Activated CD8-positive, alpha-beta memory T cell treated with anti-CD3 and anti-CD28 coated beads, Interleukin-2, amount 10 ng/mL, durations not matched to agents 7 days and 5 days (primary cell): Measurements from ENCODE around the gene AVPI1. TPM values are rescaled to one million over a fixed set of nuclear protein-coding genes. Genes with fewer than 3 reads are reported as not detected.
A peak's percentile ranks its signal among the peaks of the same experiment; 100 is the strongest.
"Not testable (repeated sequence)": the region's sequence is repeated elsewhere in the genome, so short reads cannot be mapped to it uniquely, and the experiment has no call there.

Experiments used
- ATAC-seq: fragments of 150-1000 bp; cut with Tn5 transposase; one replicate; pipeline ENCODE4 v1.10.0; 2021; ENCODE audit warnings: moderate library complexity
- CTCF ChIA-PET: fragments of 350-600 bp; sonication (Branson Sonifier 250); formaldehyde crosslinking; loops from one replicate; lab custom pipeline; 2021; ENCODE audit warnings: antibody characterized with exemption; lab: Charles Lee
- DNase-seq: peaks from one replicate; pipeline ENCODE4 v3.0.0-alpha.2; 2020
- H3K27ac Mint-ChIP-seq: one replicate; pipeline ENCODE4 v1.8.0; 2021; ENCODE audit warnings: mild to moderate bottlenecking, mixed read lengths
- H3K27me3 Mint-ChIP-seq: one replicate; pipeline ENCODE4 v1.8.0; 2021; ENCODE audit warnings: mixed read lengths
- H3K36me3 Mint-ChIP-seq: one replicate; pipeline ENCODE4 v1.8.0; 2021; ENCODE audit warnings: mild to moderate bottlenecking, mixed read lengths
- H3K4me1 Mint-ChIP-seq: one replicate; pipeline ENCODE4 v1.8.0; 2021; ENCODE audit warnings: mixed read lengths
- H3K4me3 Mint-ChIP-seq: one replicate; pipeline ENCODE4 v1.8.0; 2021; ENCODE audit warnings: mild to moderate bottlenecking, moderate library complexity, mixed read lengths
- H3K9me3 Mint-ChIP-seq: one replicate; pipeline ENCODE4 v1.8.0; 2022; ENCODE audit warnings: low read depth, mixed read lengths
- total RNA-seq, 2 experiments: library from RNA; stranded (reverse); gene quantifications; one replicate each; pipeline ENCODE4 v1.2.3, GENCODE V29; 2021

AVPI1 gene
- total RNA-seq, 2 experiments from 2014 or later = 1.8 to 1.9 TPM

DNA sequence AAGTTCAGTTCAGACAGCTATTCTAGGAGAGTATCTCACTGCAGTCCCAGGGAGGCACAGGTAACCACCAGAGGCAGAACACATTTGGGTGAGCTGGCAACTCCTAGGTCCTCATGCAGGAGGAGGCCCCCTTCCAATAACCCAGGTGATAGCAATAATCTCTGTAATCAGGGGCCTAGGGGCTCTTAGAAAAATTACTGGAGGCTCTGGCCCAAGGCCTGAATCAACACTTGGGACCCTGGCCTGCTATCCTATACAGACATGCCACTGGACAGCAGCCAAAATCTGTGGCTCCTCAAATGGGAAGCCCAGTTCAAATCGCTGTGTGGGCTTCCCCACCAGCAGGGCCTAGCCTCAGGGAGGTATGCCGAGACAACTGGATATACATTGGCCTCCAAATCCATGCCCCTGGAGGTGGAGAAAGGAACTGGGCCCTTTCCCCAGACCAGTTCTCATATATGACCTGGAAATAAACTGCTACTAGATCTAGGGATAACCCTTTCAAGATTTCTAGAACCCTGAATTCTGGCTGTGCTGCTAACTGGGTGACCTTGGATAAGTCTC, 1.6 kb downstream of the AVPI1 start:
- H3K4me1 Mint-ChIP-seq = peaks cover 16% of the 10 kb centered on the region
- no peak for ATAC-seq
- no peak overlapping the region for H3K27ac Mint-ChIP-seq
- no peaks in the 10 kb centered on the region for H3K36me3 Mint-ChIP-seq
- DNase-seq = no peak
- H3K27me3 Mint-ChIP-seq = no peaks in the 10 kb centered on the region
- CTCF ChIA-PET = interaction anchor here (2.2 to 6.4 kb wide), 8 partner anchors 10 to 184 kb away, joined by 6 to 51 read pairs (median 20); partner anchors contain the start of genes ANKRD2 and ZFYVE27
- no peaks in the 10 kb centered on the region for H3K9me3 Mint-ChIP-seq
- H3K4me3 Mint-ChIP-seq = no peak overlapping the region

DNA sequence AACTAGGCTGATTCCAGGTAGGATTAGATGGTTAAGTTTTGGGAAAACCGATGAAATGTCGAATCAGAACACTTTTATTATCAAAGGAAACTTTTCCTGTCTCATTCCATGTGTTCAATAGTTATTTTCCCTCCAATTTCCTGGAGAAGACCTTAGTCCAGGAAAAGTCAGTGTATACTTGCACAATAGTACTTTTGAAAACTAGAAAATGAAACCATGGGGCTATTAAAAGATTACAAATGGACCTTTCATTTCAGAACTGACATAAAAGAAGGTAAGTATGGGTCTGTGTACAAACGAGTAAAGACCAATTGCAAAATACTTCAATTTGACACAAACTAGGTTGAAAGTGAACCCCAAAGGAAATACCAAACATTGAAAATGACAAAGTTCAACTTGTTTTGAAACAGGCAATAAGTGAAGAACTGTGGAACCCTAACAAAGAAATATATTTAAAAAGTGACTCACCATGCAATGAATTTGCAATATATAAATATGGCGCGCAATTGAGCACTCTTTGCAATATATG, 2.1 kb downstream of the AVPI1 start:
- DNase-seq (no peak), ATAC-seq (no peak)
- H3K27ac Mint-ChIP-seq = peak overlapping the region; percentile 2
- CTCF ChIA-PET = interaction anchor here (3.0 to 6.4 kb wide), 2 partner anchors 9 to 51 kb away, joined by 19 to 51 read pairs; partner anchors contain the start of gene ZFYVE27
- H3K36me3 Mint-ChIP-seq = no peaks in the 10 kb centered on the region
- peaks cover 16% of the 10 kb centered on the region for H3K4me1 Mint-ChIP-seq
- no peaks in the 10 kb centered on the region for H3K27me3 Mint-ChIP-seq
- no peaks in the 10 kb centered on the region for H3K9me3 Mint-ChIP-seq
- no peak overlapping the region for H3K4me3 Mint-ChIP-seq

DNA sequence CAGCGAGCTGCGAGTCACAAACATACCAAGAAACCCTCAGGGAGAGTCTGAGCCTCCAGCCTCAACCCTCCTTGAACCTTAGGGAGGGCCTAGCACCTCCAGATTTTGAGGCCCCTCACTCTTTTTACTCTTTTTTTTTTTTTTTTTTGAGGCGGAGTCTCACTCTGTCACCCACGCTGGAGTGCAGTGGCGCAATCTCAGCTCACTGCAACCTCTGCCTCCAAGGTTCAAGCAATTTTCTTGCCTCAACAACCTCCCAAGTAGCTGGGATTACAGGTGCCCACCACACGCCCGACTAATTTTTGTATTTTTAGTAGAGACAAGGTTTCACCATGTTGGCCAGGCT, 2.7 kb downstream of the AVPI1 start:
- CTCF ChIA-PET = interaction anchor here (0.6 to 6.4 kb wide), 6 partner anchors 9 to 52 kb away, joined by 3 to 51 read pairs (median 6); partner anchors contain the start of gene ZFYVE27
- H3K27me3 Mint-ChIP-seq, H3K27ac Mint-ChIP-seq, ATAC-seq, H3K36me3 Mint-ChIP-seq, H3K9me3 Mint-ChIP-seq, H3K4me3 Mint-ChIP-seq, DNase-seq: not testable (repeated sequence)
- peaks cover 16% of the 10 kb centered on the region for H3K4me1 Mint-ChIP-seq

DNA sequence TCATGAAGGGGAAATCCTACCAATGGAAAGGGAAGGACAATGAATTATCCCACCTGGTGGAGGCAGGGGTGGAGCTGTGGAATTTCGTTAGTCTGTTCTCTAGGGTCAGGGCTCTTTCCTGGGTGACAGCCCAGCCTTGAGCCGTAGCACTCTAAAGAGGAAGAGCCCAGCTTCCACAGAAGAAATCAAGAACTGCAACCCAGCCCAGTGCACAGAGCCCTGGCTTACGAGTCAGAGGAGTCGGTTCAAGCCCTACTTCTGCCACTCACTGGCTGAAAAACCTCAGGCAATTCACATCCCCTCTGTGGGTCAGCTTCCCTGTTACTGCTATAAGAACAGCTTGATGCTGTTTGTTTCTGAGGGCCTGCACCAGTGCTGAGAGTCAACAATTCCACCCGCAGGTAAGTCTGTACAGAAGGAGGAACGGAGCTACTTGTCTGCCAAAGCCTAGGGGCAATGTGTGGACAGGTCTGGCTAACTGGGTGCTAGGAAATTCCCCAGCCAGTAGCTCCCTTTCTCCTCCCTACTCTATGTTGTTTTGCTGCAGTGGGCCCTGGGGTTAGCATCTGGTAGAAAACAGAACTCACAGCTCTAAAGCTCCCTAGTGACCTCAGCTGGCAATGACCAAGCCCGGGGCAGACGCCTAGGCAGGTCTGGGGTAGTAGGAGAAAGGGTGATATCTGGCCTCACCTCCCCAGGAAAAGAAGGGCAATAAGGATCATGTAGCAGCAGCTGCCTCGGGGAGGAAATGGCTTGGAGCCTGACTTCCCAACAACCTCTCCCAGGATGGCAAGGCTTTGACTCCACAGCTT, 3.3 kb downstream of the AVPI1 start:
- no peaks in the 10 kb centered on the region for H3K36me3 Mint-ChIP-seq
- no peak for DNase-seq
- CTCF ChIA-PET = interaction anchor here (0.6 to 6.4 kb wide), 8 partner anchors 8 to 52 kb away, joined by 3 to 51 read pairs (median 6); partner anchors contain the start of gene ZFYVE27

GRCh38 chr10:97682042-97682441, 5.0 kb downstream of the AVPI1 start:
- CTCF ChIA-PET = interaction anchor here (0.7 to 2.0 kb wide), 3 partner anchors 20 to 168 kb away, joined by 3 to 11 read pairs (median 4); partner anchors contain the start of gene GOLGA7B
- Mint-ChIP-seq H3K36me3 (no peaks in the 10 kb centered on the region), H3K9me3 (no peaks in the 10 kb centered on the region), H3K27me3 (no peaks in the 10 kb centered on the region), H3K4me1 (peaks cover 13% of the 10 kb centered on the region), H3K4me3 (no peak overlapping the region), H3K27ac (no peak overlapping the region)
- ATAC-seq = no peak
- DNase-seq = no peak

More for the DNA sequence above, 3.3 kb downstream of the AVPI1 start:
- no peaks in the 10 kb centered on the region for H3K27me3 Mint-ChIP-seq
- H3K27ac Mint-ChIP-seq = no peak overlapping the region
- no peaks in the 10 kb centered on the region for H3K9me3 Mint-ChIP-seq
- H3K4me1 Mint-ChIP-seq = peaks cover 16% of the 10 kb centered on the region
- no peak for ATAC-seq
- no peak overlapping the region for H3K4me3 Mint-ChIP-seq

GRCh38 chr10:97679594-97679993, 7.4 kb downstream of the AVPI1 start:
- CTCF ChIA-PET = interaction anchor here (1.4 to 4.5 kb wide), 3 partner anchors 12 to 52 kb away, joined by 3 to 31 read pairs (median 15); no protein-coding TSS in a partner anchor
- H3K27ac Mint-ChIP-seq = no peak overlapping the region

GRCh38 chr10:97676770-97677581, 10.1 kb downstream of the AVPI1 start:
- no peak overlapping the region for H3K27ac Mint-ChIP-seq
- peaks cover 23% of the 10 kb centered on the region for H3K4me1 Mint-ChIP-seq
- ATAC-seq = peak; percentile 86
- H3K4me3 Mint-ChIP-seq = no peak overlapping the region
- no peaks in the 10 kb centered on the region for H3K27me3 Mint-ChIP-seq
- CTCF ChIA-PET = interaction anchor here (0.6 to 6.2 kb wide), 24 partner anchors 9 to 271 kb away, joined by 3 to 51 read pairs (median 4); partner anchors contain the start of genes ANKRD2, AVPI1, PI4K2A and ZFYVE27
- H3K36me3 Mint-ChIP-seq = peaks cover 12% of the 10 kb centered on the region
- DNase-seq = peak; percentile 55
- H3K9me3 Mint-ChIP-seq = no peaks in the 10 kb centered on the region

More at GRCh38 chr10:97679594-97679993, 7.4 kb downstream of the AVPI1 start:
- H3K36me3 Mint-ChIP-seq = no peaks in the 10 kb centered on the region
- H3K9me3 Mint-ChIP-seq = no peaks in the 10 kb centered on the region
- no peak overlapping the region for H3K4me3 Mint-ChIP-seq
- no peak for ATAC-seq
- no peak for DNase-seq
- no peaks in the 10 kb centered on the region for H3K27me3 Mint-ChIP-seq
- H3K4me1 Mint-ChIP-seq = peaks cover 11% of the 10 kb centered on the region

GRCh38 chr10:97675222-97675621, 11.8 kb downstream of the AVPI1 start:
- ATAC-seq (no peak), DNase-seq (no peak)
- no peaks in the 10 kb centered on the region for H3K9me3 Mint-ChIP-seq
- no peak overlapping the region for H3K27ac Mint-ChIP-seq
- peaks cover 15% of the 10 kb centered on the region for H3K36me3 Mint-ChIP-seq
- H3K27me3 Mint-ChIP-seq = no peaks in the 10 kb centered on the region
- H3K4me3 Mint-ChIP-seq = no peak overlapping the region
- CTCF ChIA-PET = interaction anchor here (0.6 to 6.2 kb wide), 9 partner anchors 7 to 366 kb away, joined by 3 to 51 read pairs (median 4); partner anchors contain the start of genes ANKRD2 and AVPI1
- peaks cover 23% of the 10 kb centered on the region for H3K4me1 Mint-ChIP-seq

DNA sequence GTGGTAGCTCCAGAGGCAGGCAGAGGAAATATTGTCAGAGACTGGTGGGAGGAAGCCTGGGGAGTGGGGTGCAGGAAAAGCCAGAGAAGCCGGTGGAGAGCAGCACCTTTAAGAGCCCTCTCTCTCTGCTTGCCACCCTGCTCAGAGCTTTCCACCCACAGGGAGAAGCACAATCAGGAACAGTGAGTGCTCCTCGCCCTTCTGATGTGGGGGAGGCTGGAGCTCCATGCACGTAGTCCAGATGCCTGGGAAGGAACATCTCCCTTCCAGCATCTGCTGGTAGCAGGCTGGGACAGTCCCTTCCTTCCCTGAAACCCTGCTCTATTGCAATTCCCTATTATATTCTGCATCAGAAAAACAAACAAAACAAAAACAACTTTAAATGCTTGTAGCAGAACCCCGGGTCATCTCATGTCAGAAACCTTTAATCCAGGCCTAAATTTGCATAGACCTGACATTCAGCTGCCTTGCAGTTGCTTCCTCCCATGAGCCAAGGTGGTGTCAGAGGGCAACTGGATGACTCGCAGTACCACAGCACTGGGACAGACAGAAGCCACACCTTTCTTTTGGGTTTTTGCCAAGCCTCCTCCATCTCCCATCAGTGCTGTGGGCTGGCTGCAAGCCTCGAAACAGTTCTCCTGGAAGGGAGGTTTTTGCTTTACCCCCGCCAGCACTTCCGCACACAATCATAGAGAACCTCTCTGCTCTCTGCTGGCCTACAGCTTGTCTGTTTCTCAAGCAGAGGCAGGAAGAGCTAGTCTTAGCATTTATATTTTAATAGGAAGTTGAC, 13.1 kb downstream of the AVPI1 start:
- Mint-ChIP-seq H3K4me1 (peaks cover 23% of the 10 kb centered on the region), H3K9me3 (no peaks in the 10 kb centered on the region), H3K36me3 (peaks cover 15% of the 10 kb centered on the region), H3K27ac (peak overlapping the region; percentile 57), H3K27me3 (no peaks in the 10 kb centered on the region), H3K4me3 (no peak overlapping the region)
- DNase-seq = peak; percentile 52
- ATAC-seq = peak; percentile 46
- CTCF ChIA-PET = interaction anchor here (1.0 to 6.2 kb wide), 3 partner anchors 12 to 102 kb away, joined by 3 to 51 read pairs (median 27); partner anchors contain the start of genes ANKRD2 and AVPI1

- ATAC-seq = no peak
- Mint-ChIP-seq H3K9me3 (no peaks in the 10 kb centered on the region), H3K27me3 (no peaks in the 10 kb centered on the region), H3K4me1 (peaks cover 18% of the 10 kb centered on the region), H3K4me3 (no peak overlapping the region), H3K27ac (no peak overlapping the region), H3K36me3 (peaks cover 33% of the 10 kb centered on the region)
- no peak for DNase-seq
- CTCF ChIA-PET = interaction anchor here (1.0 to 1.6 kb wide), 3 partner anchors 28 to 98 kb away, joined by 3 to 7 read pairs (median 3); no protein-coding TSS in a partner anchor
Measured at GRCh38 chr10:97669571-97669970, 17.5 kb downstream of the AVPI1 start.

GRCh38 chr10:97667463-97667862, 19.6 kb downstream of the AVPI1 start:
- Mint-ChIP-seq H3K4me3 (no peak overlapping the region), H3K4me1 (peaks cover 7% of the 10 kb centered on the region), H3K36me3 (peaks cover 28% of the 10 kb centered on the region), H3K27me3 (no peaks in the 10 kb centered on the region), H3K27ac (no peak overlapping the region), H3K9me3 (no peaks in the 10 kb centered on the region)
- ATAC-seq (no peak), DNase-seq (no peak)
- CTCF ChIA-PET = interaction anchor here (1.1 to 1.6 kb wide), 2 partner anchors 9 to 133 kb away, joined by 4 to 7 read pairs; no protein-coding TSS in a partner anchor

- CTCF ChIA-PET = interaction anchor here (1.1 to 1.6 kb wide), 2 partner anchors 9 to 133 kb away, joined by 4 to 7 read pairs; no protein-coding TSS in a partner anchor
- no peak overlapping the region for H3K27ac Mint-ChIP-seq
- peaks cover 26% of the 10 kb centered on the region for H3K36me3 Mint-ChIP-seq
- no peaks in the 10 kb centered on the region for H3K27me3 Mint-ChIP-seq
- peaks cover 7% of the 10 kb centered on the region for H3K4me1 Mint-ChIP-seq
- DNase-seq (no peak), ATAC-seq (no peak)
- H3K9me3 Mint-ChIP-seq = no peaks in the 10 kb centered on the region
- no peak overlapping the region for H3K4me3 Mint-ChIP-seq
Measured at GRCh38 chr10:97666992-97667391, 20.0 kb downstream of the AVPI1 start.
